Skin epidermis (tissue), 12 donors: ENCODE measurements around the gene MARCHF4.
"Not testable (repeated sequence)": the region's sequence is repeated elsewhere in the genome, so short reads cannot be mapped to it uniquely, and the experiment has no call there.

Experiments
- H3K27ac ChIP-seq, 21 experiments: fragments of 200-600 bp; sonication (generic) in 11 of 21; one replicate each; pipeline ENCODE4 v1.5.0; 2020; ENCODE audit warnings: mild to moderate bottlenecking in 3 of 21, inconsistent platforms in 2 of 21, moderate library complexity in 2 of 21
- H3K4me3 ChIP-seq, 7 experiments: fragments of 200-600 bp; sonication (generic) in 2 of 7; one replicate each; pipeline ENCODE4 v1.5.0; 2020; ENCODE audit warnings: inconsistent platforms in 2 of 7, mild to moderate bottlenecking in 2 of 7, moderate library complexity in 1 of 7

The MARCHF4 gene

GRCh38 chr2:216392945-216393840, 20.9 kb upstream of the MARCHF4 start:
- no peak overlapping the region for H3K4me3 ChIP-seq
- H3K27ac ChIP-seq, result no peak overlapping the region

DNA sequence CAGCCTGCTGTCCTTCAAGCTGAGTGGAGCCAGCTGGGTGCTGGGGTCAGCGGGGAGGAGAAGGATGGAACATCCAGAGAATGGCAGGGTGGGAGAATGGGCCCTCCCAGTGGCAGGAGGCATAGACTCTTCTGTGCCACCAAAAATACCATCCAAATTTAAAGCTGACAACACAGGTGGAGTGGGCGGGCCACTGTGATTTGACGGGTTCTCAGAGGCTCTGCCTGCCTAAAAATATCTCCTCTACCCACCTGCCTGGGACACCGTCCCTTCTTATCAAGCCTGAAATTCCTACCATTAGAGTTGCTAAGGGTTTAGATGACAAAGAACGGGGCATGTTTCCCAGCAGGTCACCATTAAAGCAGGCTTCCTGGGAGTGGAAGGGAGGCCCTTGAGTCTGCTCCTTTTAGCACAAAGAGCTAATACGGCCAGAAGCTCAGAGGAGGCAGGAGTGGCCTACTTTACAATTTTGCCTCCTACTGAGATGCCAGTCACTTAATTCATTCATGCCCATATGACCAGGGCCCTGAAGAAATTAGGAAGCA, 19.8 kb upstream of the MARCHF4 start:
- no peak overlapping the region for H3K4me3 ChIP-seq
- H3K27ac ChIP-seq, result no peak overlapping the region

GRCh38 chr2:216391401-216391800, 19.1 kb upstream of the MARCHF4 start:
- Histone ChIP-seq H3K4me3 (no peak overlapping the region), H3K27ac (no peak overlapping the region)

- no peak overlapping the region for H3K27ac ChIP-seq
- H3K4me3 ChIP-seq, result no peak overlapping the region
These were observed 17.3 kb upstream of the MARCHF4 start for GRCh38 chr2:216389570-216389969.

DNA sequence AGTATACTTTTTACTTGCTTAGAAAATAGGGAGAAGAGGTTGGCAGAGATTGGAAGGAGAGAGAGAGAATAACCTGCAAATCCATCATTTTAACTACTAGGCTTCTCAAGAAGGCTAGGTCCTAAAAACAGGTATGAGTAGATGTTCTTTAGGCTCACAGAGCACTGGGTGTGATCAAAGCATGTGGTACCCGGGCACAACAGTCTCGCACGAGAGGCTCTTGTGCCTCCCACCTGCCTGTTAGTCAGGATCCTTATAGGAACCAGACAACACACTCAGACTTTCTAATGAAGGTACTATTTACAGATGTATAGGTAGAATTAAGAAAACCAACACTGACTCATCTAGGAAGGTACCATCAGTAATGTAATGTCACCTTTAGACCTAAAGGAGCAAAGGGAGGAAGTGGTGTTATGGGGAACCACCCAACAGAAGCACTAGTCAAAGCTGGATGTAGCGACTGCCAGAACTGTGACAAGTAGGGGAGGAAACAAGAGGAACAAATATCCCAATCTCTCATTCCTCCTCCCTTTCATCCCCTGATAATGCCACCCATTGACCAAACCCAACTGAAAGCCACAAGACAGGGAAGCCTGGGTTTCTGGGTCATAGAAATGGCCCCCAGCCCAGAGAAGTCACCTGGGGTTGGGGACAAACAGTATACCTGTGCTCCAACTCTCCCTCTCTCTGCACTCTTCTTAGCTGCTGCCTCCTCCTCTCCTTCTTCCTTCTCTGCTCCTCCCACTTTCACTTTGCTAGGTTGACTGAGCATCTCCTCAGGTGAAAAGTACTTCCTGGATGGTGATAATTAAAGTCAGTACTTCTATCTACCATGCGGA, 16.0 kb upstream of the MARCHF4 start:
- H3K4me3 ChIP-seq, result no peak overlapping the region
- no peak overlapping the region for H3K27ac ChIP-seq

DNA sequence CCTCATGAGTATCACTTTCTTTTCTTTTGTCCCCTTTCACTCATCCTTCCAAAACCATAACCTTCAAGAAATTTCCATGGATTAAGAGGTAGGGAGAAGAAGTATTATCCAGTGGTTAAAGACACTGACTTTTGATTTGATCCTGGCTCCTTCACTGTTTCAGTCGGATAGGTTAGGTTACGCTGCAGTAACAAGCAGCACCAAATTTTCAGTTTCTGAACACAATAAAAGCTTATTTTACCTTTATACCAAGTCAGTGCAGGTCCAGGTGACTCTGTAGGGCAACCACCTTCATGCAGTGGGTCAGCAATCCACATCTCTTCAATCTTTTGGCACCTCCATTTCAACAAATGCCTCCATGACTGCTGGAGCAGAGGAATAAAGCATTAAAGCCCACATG, 15.0 kb upstream of the MARCHF4 start:
- Histone ChIP-seq H3K27ac (no peak overlapping the region), H3K4me3 (no peak overlapping the region)

GRCh38 chr2:216385478-216385877, 13.2 kb upstream of the MARCHF4 start:
- Histone ChIP-seq H3K4me3 (no peak overlapping the region), H3K27ac (no peak overlapping the region)

DNA sequence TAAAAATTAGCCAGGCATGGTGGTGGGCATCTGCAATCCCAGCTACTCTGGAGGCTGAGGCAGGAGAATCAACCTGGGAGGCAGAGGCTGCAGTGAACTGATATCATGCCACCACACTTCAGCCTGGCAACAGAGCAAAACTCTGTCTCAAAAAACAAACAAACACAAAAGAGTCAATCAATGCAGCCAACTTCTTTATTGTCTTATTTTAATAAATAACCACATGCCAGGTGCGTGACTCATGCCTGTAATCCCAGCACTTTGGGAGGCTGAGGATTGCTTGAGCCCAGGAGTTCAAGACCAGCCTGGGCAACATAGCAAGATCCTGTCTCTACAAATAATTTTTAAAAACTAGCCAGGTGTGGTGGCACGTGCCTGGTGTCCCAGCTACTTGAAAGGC, 12.1 kb upstream of the MARCHF4 start:
- not testable (repeated sequence) for H3K4me3 ChIP-seq, H3K27ac ChIP-seq

- Histone ChIP-seq H3K4me3 (no peak overlapping the region), H3K27ac (no peak overlapping the region)
These were observed 7.7 kb upstream of the MARCHF4 start for GRCh38 chr2:216379977-216380376.

- H3K27ac ChIP-seq, result no peak overlapping the region
- no peak overlapping the region for H3K4me3 ChIP-seq
These were observed 3.0 kb upstream of the MARCHF4 start for GRCh38 chr2:216375286-216375685.

- no peak overlapping the region for H3K4me3 ChIP-seq
These were observed 1.6 kb upstream of the MARCHF4 start for GRCh38 chr2:216373896-216374295.

DNA sequence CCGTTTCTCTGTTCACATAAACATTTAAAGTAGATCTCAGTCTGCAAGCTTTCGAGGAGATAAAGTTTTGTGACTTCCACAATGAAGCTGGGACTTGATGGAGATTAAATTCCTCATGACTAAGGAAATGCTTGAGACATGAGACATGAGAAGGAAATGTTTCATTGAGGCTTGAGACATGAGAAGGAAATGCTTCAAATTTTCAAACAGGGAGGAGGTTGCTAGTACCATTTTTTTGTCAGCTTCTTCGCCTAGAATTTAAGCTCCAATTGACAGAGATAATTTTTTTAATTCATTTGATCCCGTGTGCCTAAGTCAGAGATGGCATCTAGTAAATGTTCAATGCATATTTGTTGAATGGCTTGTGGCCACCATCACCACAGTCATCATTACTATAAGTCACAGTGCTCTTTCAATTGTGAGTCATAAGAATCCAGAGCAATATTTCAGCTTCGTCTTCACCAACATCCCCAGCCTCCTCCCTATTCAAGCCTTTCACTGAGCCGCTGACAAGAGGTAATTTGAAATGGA, 543 bp upstream of the MARCHF4 start:
- Histone ChIP-seq H3K4me3 (no peak overlapping the region), H3K27ac (no peak overlapping the region)

More at GRCh38 chr2:216373896-216374295, 1.6 kb upstream of the MARCHF4 start:
- no peak overlapping the region for H3K27ac ChIP-seq

GRCh38 chr2:216370961-216371712, 1.1 kb downstream of the MARCHF4 start:
- Histone ChIP-seq H3K27ac (no peak overlapping the region), H3K4me3 (no peak overlapping the region)

DNA sequence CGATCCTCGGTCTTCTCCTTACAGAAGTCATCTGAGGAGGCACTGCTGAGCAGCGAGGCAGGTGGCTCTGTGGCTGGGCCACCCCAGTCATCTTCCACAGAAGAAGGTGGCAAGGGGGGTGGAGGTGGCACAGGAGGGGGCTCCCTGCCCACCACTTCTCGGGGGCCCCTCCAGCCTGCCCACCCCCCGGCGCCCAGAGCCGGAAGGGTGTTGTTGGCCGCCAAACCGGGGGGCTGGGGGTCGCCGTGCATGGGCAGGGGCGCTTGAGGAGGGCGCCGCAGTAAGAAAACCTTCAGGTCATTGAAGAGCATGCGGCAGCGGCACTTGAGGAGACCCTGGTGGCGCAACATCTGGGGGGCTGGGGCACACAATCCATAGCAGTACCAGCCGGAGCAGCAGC, 2.5 kb downstream of the MARCHF4 start:
- no peak overlapping the region for H3K4me3 ChIP-seq
- no peak overlapping the region for H3K27ac ChIP-seq

DNA sequence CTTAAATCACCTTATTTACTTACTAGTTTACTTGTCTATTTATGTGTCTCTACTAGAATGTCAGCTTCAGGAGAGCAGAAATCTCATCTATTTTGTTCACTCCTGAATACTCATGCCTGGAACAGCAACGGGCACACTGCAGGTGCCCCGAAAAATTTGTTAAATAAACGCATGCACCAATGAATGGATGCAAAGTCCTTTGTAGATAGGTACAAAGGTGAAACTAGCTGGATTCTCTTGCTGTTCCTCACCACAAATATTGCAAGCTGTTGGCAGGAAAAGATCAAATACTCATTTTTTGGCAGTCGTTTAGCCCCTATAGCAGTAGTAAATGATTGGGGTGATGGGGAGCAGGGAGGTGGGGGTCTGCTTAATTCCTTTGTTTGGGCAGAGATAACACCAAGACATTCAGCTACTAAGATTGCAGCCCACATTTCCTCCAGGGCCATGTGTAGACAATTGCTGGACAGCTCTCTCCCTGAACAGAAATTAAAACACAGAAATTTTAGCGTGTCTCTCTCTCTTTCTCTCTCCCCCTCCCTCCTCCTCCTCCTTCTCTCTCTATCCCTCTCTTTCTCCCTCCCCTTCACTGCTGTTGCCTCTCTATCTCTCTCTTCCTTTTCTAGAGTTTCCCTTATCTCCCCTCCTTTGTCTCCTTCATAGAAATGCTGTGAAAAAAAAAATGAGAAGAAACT, 5.4 kb downstream of the MARCHF4 start:
- H3K27ac ChIP-seq, result no peak overlapping the region
- H3K4me3 ChIP-seq, result no peak overlapping the region

GRCh38 chr2:216365518-216365917, 6.8 kb downstream of the MARCHF4 start:
- Histone ChIP-seq H3K27ac (no peak overlapping the region), H3K4me3 (no peak overlapping the region)

- Histone ChIP-seq H3K27ac (no peak overlapping the region), H3K4me3 (no peak overlapping the region)
These were observed 9.1 kb downstream of the MARCHF4 start for GRCh38 chr2:216363221-216363620.

- Histone ChIP-seq H3K27ac (no peak overlapping the region), H3K4me3 (no peak overlapping the region)
These were observed 9.6 kb downstream of the MARCHF4 start for GRCh38 chr2:216362730-216363129.

DNA sequence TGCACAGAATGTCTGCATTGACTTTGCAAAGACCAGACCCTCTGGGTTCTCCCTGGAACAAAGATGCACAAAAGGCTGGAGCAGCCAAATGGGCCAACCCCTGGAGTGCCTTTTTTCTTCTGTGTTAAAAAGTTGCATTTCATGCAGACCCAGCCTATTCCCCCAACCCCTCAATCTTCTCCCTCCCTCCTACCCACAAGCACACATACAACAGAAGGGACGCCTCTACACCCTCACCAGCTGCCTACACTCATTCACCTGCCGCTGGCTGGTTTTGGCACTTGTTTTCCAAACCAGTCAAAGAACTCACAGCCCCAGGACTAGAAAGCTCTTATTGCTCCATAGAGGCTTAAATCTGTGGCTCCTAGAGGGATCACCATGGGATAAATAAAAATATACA, 16.6 kb downstream of the MARCHF4 start:
- Histone ChIP-seq H3K27ac (no peak overlapping the region), H3K4me3 (no peak overlapping the region)
